Stomach (tissue), 4 donors: ENCODE results near the gene GNGT1.

Experiments
- CTCF ChIP-seq, 7 experiments: fragments of 450-650 bp in 4 of 7; fragments of 200-600 bp in 3 of 7; sonication (generic) in 3 of 7; IDR thresholded peaks; one replicate each; pipeline ENCODE4 v1.5.1; 2016 to 2019; ENCODE audit warnings: antibody characterized with exemption in 7 of 7, control low read depth in 2 of 7, mild to moderate bottlenecking in 1 of 7
- EP300 ChIP-seq: sonication (generic); formaldehyde crosslinking; IDR thresholded peaks from one replicate; pipeline ENCODE4 v1.6.1; 2017; ENCODE audit warnings: antibody characterized with exemption
- POLR2A ChIP-seq, 4 donors: fragments of 450-650 bp; IDR thresholded peaks; one replicate each; pipeline ENCODE4 v1.6.1; 2016; ENCODE audit warnings: antibody characterized with exemption in 4 of 4, control low read depth in 2 of 4, mild to moderate bottlenecking in 1 of 4, moderate library complexity in 1 of 4
- POLR2AphosphoS5 ChIP-seq, 3 donors: sonication (generic); formaldehyde crosslinking; IDR thresholded peaks; one replicate each; pipeline ENCODE4 v1.6.1; 2016; ENCODE audit warnings: antibody characterized with exemption in 3 of 3

- no peak for TF ChIP-seq CTCF (IDR thresholded peaks at IDR 0.05)
- TF ChIP-seq EP300, result no peak
- TF ChIP-seq POLR2A (IDR thresholded peaks at IDR 0.05), result no peak
- no peak for TF ChIP-seq POLR2AphosphoS5 (IDR thresholded peaks at IDR 0.05)
Observed at GRCh38 chr7:93948106-93948505, 41.7 kb downstream of the GNGT1 start.
